ENCODE data around the gene TMED8. TPM values are rescaled to one million over a fixed set of nuclear protein-coding genes. Genes with fewer than 3 reads are reported as not detected.
A peak's percentile ranks its signal among the peaks of the same experiment; 100 is the strongest.

TMED8 gene, protein sequence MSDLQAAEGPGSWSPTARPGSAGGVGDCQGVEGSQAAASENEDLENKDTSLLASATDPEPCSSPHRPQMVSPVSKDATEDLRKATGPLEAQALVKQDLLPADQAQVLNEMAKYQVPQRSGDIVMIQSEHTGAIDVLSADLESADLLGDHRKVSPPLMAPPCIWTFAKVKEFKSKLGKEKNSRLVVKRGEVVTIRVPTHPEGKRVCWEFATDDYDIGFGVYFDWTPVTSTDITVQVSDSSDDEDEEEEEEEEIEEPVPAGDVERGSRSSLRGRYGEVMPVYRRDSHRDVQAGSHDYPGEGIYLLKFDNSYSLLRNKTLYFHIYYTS
- total RNA-seq (2021) (12.8 to 14.2 TPM (median 13.4 TPM) in 3 replicates), Bru-seq, nascent RNA (percentile 71 among the genes with signal in this experiment)
- long read RNA-seq, experiment 1, full-length matches to known transcripts, result 9 of 42 reads
- long read RNA-seq, experiment 1, partial matches to known transcripts, result 3 of 42 reads
- long read RNA-seq, experiment 1, other reads (novel, unspliced or antisense), result 30 of 42 reads
- long read RNA-seq, experiment 2, full-length matches to known transcripts, result 2 of 15 reads
- long read RNA-seq, experiment 2, partial matches to known transcripts, result 1 of 15 reads
- long read RNA-seq, experiment 2, other reads (novel, unspliced or antisense), result 12 of 15 reads
- long read RNA-seq, experiment 3, full-length matches to known transcripts, result 2 of 2 reads
- long read RNA-seq, experiment 3, partial matches to known transcripts, result 0 of 2 reads
- long read RNA-seq, experiment 3, other reads (novel, unspliced or antisense), result 0 of 2 reads

- ATAC-seq, result peak; percentile 99
- POLR2A ChIA-PET, result interaction anchor here (0.6 to 1.3 kb wide), 3 partner anchors 56 to 125 kb away, joined by 3 to 6 read pairs (median 5); partner anchors contain the start of gene GSTZ1
- DNase-seq (ENCODE audit: low spot score), result peak; percentile 85
- TF ChIP-seq USF2 (CRISPR knock-in tag; IDR thresholded peaks at IDR 0.05) (no peak), ZNF423 (CRISPR knock-in tag; IDR thresholded peaks at IDR 0.05) (no peak), OVOL2 (CRISPR knock-in tag; IDR thresholded peaks at IDR 0.05; ENCODE audit: borderline replicate concordance) (no peak), ZNF532 (CRISPR knock-in tag; IDR thresholded peaks at IDR 0.05; ENCODE audit: borderline replicate concordance) (no peak), CREB1 (CRISPR knock-in tag; IDR thresholded peaks at IDR 0.05) (no peak), TP53 (CRISPR knock-in tag; IDR thresholded peaks at IDR 0.05) (no peak), E2F4 (CRISPR knock-in tag; IDR thresholded peaks at IDR 0.05; ENCODE audit: borderline replicate concordance, low read depth) (no peak), SMAD4 (CRISPR knock-in tag; IDR thresholded peaks at IDR 0.05) (no peak), MLX (CRISPR knock-in tag; IDR thresholded peaks at IDR 0.05) (no peak), ESRRA (CRISPR knock-in tag; IDR thresholded peaks at IDR 0.05; ENCODE audit: borderline replicate concordance) (no peak), ZBTB21 (CRISPR knock-in tag; IDR thresholded peaks at IDR 0.05; ENCODE audit: borderline replicate concordance) (no peak), USF1 (CRISPR knock-in tag; IDR thresholded peaks at IDR 0.05) (no peak; the same call in 1 of the 2 replicates), FOXK1 (CRISPR knock-in tag; IDR thresholded peaks at IDR 0.05) (no peak), ZNF317 (CRISPR knock-in tag; IDR thresholded peaks at IDR 0.05; ENCODE audit: borderline replicate concordance, low read depth) (no peak; the same call in 1 of the 2 replicates), PREB (CRISPR knock-in tag; IDR thresholded peaks at IDR 0.05; ENCODE audit: borderline replicate concordance) (no peak), TEAD1 (CRISPR knock-in tag; IDR thresholded peaks at IDR 0.05) (peak; percentile 77; the same call in 1 of the 2 replicates)
- TF ChIP-seq, protein P1, sequence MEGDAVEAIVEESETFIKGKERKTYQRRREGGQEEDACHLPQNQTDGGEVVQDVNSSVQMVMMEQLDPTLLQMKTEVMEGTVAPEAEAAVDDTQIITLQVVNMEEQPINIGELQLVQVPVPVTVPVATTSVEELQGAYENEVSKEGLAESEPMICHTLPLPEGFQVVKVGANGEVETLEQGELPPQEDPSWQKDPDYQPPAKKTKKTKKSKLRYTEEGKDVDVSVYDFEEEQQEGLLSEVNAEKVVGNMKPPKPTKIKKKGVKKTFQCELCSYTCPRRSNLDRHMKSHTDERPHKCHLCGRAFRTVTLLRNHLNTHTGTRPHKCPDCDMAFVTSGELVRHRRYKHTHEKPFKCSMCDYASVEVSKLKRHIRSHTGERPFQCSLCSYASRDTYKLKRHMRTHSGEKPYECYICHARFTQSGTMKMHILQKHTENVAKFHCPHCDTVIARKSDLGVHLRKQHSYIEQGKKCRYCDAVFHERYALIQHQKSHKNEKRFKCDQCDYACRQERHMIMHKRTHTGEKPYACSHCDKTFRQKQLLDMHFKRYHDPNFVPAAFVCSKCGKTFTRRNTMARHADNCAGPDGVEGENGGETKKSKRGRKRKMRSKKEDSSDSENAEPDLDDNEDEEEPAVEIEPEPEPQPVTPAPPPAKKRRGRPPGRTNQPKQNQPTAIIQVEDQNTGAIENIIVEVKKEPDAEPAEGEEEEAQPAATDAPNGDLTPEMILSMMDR (IDR thresholded peaks at IDR 0.05), result no peak
- TF ChIP-seq, protein P2, sequence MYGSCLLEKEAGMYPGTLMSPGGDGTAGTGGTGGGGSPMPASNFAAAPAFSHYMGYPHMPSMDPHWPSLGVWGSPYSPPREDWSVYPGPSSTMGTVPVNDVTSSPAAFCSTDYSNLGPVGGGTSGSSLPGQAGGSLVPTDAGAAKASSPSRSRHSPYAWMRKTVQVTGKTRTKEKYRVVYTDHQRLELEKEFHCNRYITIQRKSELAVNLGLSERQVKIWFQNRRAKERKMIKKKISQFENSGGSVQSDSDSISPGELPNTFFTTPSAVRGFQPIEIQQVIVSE (CRISPR knock-in tag; IDR thresholded peaks at IDR 0.05; ENCODE audit: borderline replicate concordance), result no peak
- TF ChIP-seq, protein P3, sequence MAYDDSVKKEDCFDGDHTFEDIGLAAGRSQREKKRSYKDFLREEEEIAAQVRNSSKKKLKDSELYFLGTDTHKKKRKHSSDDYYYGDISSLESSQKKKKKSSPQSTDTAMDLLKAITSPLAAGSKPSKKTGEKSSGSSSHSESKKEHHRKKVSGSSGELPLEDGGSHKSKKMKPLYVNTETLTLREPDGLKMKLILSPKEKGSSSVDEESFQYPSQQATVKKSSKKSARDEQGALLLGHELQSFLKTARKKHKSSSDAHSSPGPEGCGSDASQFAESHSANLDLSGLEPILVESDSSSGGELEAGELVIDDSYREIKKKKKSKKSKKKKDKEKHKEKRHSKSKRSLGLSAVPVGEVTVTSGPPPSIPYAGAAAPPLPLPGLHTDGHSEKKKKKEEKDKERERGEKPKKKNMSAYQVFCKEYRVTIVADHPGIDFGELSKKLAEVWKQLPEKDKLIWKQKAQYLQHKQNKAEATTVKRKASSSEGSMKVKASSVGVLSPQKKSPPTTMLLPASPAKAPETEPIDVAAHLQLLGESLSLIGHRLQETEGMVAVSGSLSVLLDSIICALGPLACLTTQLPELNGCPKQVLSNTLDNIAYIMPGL (CRISPR knock-in tag; IDR thresholded peaks at IDR 0.05), result peak; percentile 78
These were observed at the start of gene TMED8, which contains the start of gene SAMD15 for GRCh38 chr14:77376771-77377501. Gene TMED8 (minus strand): TSS chr14:77377094. CDS start chr14:77377053, 41 bp downstream. Gene SAMD15 (plus strand): TSS chr14:77377379. CDS start chr14:77377419, 40 bp downstream.

More at GRCh38 chr14:77376771-77377501, at the start of gene TMED8, which contains the start of gene SAMD15:
- CTCF ChIA-PET, result interaction anchor here (0.6 to 2.0 kb wide), 13 partner anchors 13 to 306 kb away, joined by 3 to 19 read pairs (median 5); partner anchors contain the start of genes GSTZ1, POMT2 and VIPAS39
- no peaks in the 10 kb centered on the region for H3K27me3 Mint-ChIP-seq (ENCODE audit: low read depth)
- H3K36me3 Mint-ChIP-seq, result no peaks in the 10 kb centered on the region
- no peak within 1 kb of the TSS for H3K27ac Mint-ChIP-seq
- H3K4me1 Mint-ChIP-seq, result peaks cover 9% of the 10 kb centered on the region
- H3K9me3 Mint-ChIP-seq, result no peaks in the 10 kb centered on the region
- H3K4me3 Mint-ChIP-seq, result peak within 1 kb of the TSS; percentile 85

Data from WTC11 (cell line).